Body of pancreas (tissue), 4 donors: ENCODE data around the gene DHDH. TPM values are rescaled to one million over a fixed set of nuclear protein-coding genes. Genes with fewer than 3 reads are reported as not detected.

Experiments used
- ATAC-seq: fragments of 150-250 bp; one replicate; pipeline ENCODE4 v1.9.1; 2016
- DNase-seq, 4 donors: peaks; one replicate each; pipeline ENCODE4 v3.0.0-alpha.2; 2019
- H3K27ac ChIP-seq, 4 donors: fragments of 200-600 bp; sonication (generic); 1 replicate in 3 of 4; 2 replicates in 1 of 4; pipeline versions ENCODE4 v1.5.1 to v1.6.1; 2016 to 2019; ENCODE audit warnings: mild to moderate bottlenecking in 1 of 4, mixed read lengths in 1 of 4, moderate library complexity in 1 of 4
- H3K27me3 ChIP-seq, 2 donors: fragments of 200-600 bp; sonication (generic); one replicate each; pipeline ENCODE4 v1.6.0; 2016; ENCODE audit warnings: mild to moderate bottlenecking in 1 of 2
- H3K36me3 ChIP-seq, 2 donors: fragments of 200-600 bp; sonication (generic); replicated peaks in 1 of 2; 2 replicates each; pipeline ENCODE4 v1.5.1; 2016; ENCODE audit warnings: low read depth in 2 of 2; ENCODE audit not compliant: insufficient read depth in 1 of 2
- H3K4me1 ChIP-seq: fragments of 200-600 bp; sonication (generic); one replicate; pipeline ENCODE4 v1.6.0; 2016
- H3K4me3 ChIP-seq, 2 donors: fragments of 200-600 bp; sonication (generic); 1 replicate in 1 of 2; 2 replicates in 1 of 2; pipeline ENCODE4 v1.5.1; 2016 to 2019
- H3K9me3 ChIP-seq, 3 donors: fragments of 200-600 bp; sonication (generic); 1 replicate in 2 of 3; 2 replicates in 1 of 3; pipeline ENCODE4 v1.5.1; 2016
- CTCF ChIP-seq, 7 experiments: fragments of 450-650 bp in 4 of 7; fragments of 200-600 bp in 3 of 7; sonication (generic) in 3 of 7; IDR thresholded peaks; one replicate each; pipeline ENCODE4 v1.5.1; 2016 to 2019; ENCODE audit warnings: antibody characterized with exemption in 7 of 7
- POLR2A ChIP-seq, 3 donors: fragments of 450-650 bp; IDR thresholded peaks; one replicate each; pipeline ENCODE4 v1.6.1; 2016; ENCODE audit warnings: antibody characterized with exemption in 3 of 3, mild to moderate bottlenecking in 2 of 3
- WGBS, 2 donors: methylation state at CpG; one replicate each; pipeline ENCODE4 v1.1.5; 2017; 5-methylcytosine and 5-hydroxymethylcytosine counted together
- intact Hi-C: fragments of 100-400 bp; cut with DNase I; formaldehyde crosslinking; loops from one replicate; pipeline ENCODE4 v1.15.1; 2023
- total RNA-seq, 2 donors: library from RNA; depleted of rRNA; stranded (reverse); fragments of >200 nt; gene quantifications; one replicate each; pipeline ENCODE4 v1.1.0, GENCODE V29; 2016

Gene DHDH
- total RNA-seq, 2 donors from 2014 or later = not detected

- no peak for ATAC-seq
- Histone ChIP-seq H3K36me3 (peaks cover 0 to 5% of the 10 kb centered on the region in 2 donors), H3K4me3 (no peak overlapping the region), H3K4me1 (peaks cover 15% of the 10 kb centered on the region), H3K27me3 (no peaks in the 10 kb centered on the region), H3K27ac (no peak overlapping the region), H3K9me3 (no peaks in the 10 kb centered on the region)
- TF ChIP-seq CTCF (IDR thresholded peaks at IDR 0.05) = no peak
- no peak for TF ChIP-seq POLR2A (IDR thresholded peaks at IDR 0.05)
- WGBS, 2 donors = 91 to 92% methylated on average over 30 to 45 of the region's 45 CpGs
- DNase-seq = no peak
- intact Hi-C loops = no loop called here
These were observed 36.0 kb downstream of the DHDH start for GRCh38 chr19:48969276-48970138.

- Histone ChIP-seq H3K9me3 (no peaks in the 10 kb centered on the region), H3K36me3 (peaks cover 0 to 5% of the 10 kb centered on the region in 2 donors), H3K4me1 (peaks cover 12% of the 10 kb centered on the region), H3K4me3 (no peak overlapping the region), H3K27ac (no peak overlapping the region), H3K27me3 (no peaks in the 10 kb centered on the region)
- 84 to 88% methylated on average over 20 to 22 of the region's 23 CpGs for WGBS, 2 donors
- intact Hi-C loops = no loop called here
- DNase-seq (no peak), ATAC-seq (no peak)
- TF ChIP-seq POLR2A (IDR thresholded peaks at IDR 0.05) = no peak
These were observed 36.8 kb downstream of the DHDH start for GRCh38 chr19:48970139-48970766.

- intact Hi-C loops = no loop called here
- peak; percentile 68 to 89 (median 78) for TF ChIP-seq CTCF (IDR thresholded peaks at IDR 0.05)
- no peak for TF ChIP-seq POLR2A (IDR thresholded peaks at IDR 0.05)
- 23 to 39% methylated on average over 10 to 19 of the region's 19 CpGs for WGBS, 2 donors
- peak; percentile 64 for ATAC-seq
- Histone ChIP-seq H3K27ac (no peak overlapping the region), H3K4me1 (peaks cover 12% of the 10 kb centered on the region), H3K4me3 (no peak overlapping the region), H3K36me3 (peaks cover 0 to 5% of the 10 kb centered on the region in 2 donors), H3K27me3 (no peaks in the 10 kb centered on the region), H3K9me3 (no peaks in the 10 kb centered on the region)
- DNase-seq = peak; percentile 71 to 85 (median 80)
These were observed 37.5 kb downstream of the DHDH start for GRCh38 chr19:48970923-48971395.

- intact Hi-C loops = no loop called here
- 88 to 95% methylated on average over 13 of the region's 13 CpGs for WGBS, 2 donors
- no peak for ATAC-seq
These were observed 42.7 kb downstream of the DHDH start for GRCh38 chr19:48975947-48976847.

More at GRCh38 chr19:48975947-48976847, 42.7 kb downstream of the DHDH start:
- H3K27ac ChIP-seq = no peak overlapping the region
- H3K27me3 ChIP-seq = no peaks in the 10 kb centered on the region
- no peaks in the 10 kb centered on the region for H3K4me1 ChIP-seq
- no peaks in the 10 kb centered on the region for H3K9me3 ChIP-seq
- DNase-seq = no peak
- TF ChIP-seq CTCF (IDR thresholded peaks at IDR 0.05) (no peak), POLR2A (IDR thresholded peaks at IDR 0.05) (no peak)
- H3K36me3 ChIP-seq = peaks cover 0 to 5% of the 10 kb centered on the region in 2 donors
- no peak overlapping the region for H3K4me3 ChIP-seq
